Hepatocyte (in vitro differentiated cells): ENCODE results near the gene NEDD4L. TPM values are rescaled to one million over a fixed set of nuclear protein-coding genes. Genes with fewer than 3 reads are reported as not detected.

Experiments
- DNase-seq: peaks from one replicate; pipeline ENCODE4 v3.0.0-alpha.2; 2016; ENCODE audit warnings: low spot score
- H2AFZ ChIP-seq: fragments of 200-600 bp; sonication (generic); 2 replicates; pipeline ENCODE4 v1.6.0; 2016; ENCODE audit warnings: antibody characterized with exemption, mild to moderate bottlenecking
- H3K27ac ChIP-seq: fragments of 200-600 bp; sonication (generic); 2 replicates; pipeline ENCODE4 v1.5.1; 2016; ENCODE audit warnings: mild to moderate bottlenecking
- H3K27me3 ChIP-seq: fragments of 200-600 bp; sonication (generic); 2 replicates; pipeline ENCODE4 v1.6.1; 2016
- H3K36me3 ChIP-seq: fragments of 200-600 bp; sonication (generic); replicated peaks from 2 replicates; pipeline ENCODE4 v1.5.1; 2016; ENCODE audit warnings: low read depth; ENCODE audit not compliant: insufficient read depth
- H3K4me1 ChIP-seq: fragments of 200-600 bp; sonication (generic); 2 replicates; pipeline ENCODE4 v1.5.1; 2016; ENCODE audit warnings: mild to moderate bottlenecking, moderate library complexity; ENCODE audit not compliant: insufficient read depth
- H3K4me2 ChIP-seq: fragments of 200-600 bp; sonication (generic); 2 replicates; pipeline ENCODE4 v1.6.0; 2016
- H3K4me3 ChIP-seq: fragments of 200-600 bp; sonication (generic); 2 replicates; pipeline ENCODE4 v1.5.1; 2016; ENCODE audit warnings: mild to moderate bottlenecking
- H3K79me2 ChIP-seq: fragments of 200-600 bp; sonication (generic); 2 replicates; pipeline ENCODE4 v1.6.0; 2017; ENCODE audit warnings: mild to moderate bottlenecking
- H3K9me2 ChIP-seq: fragments of 200-600 bp; sonication (generic); replicated peaks from 2 replicates; pipeline ENCODE4 v1.6.0; 2017; ENCODE audit warnings: mild to moderate bottlenecking; ENCODE audit not compliant: insufficient read depth
- H3K9me3 ChIP-seq: fragments of 200-600 bp; sonication (generic); 2 replicates; pipeline ENCODE4 v1.5.1; 2016; ENCODE audit warnings: low read depth, mild to moderate bottlenecking
- H4K20me1 ChIP-seq: fragments of 200-600 bp; sonication (generic); 2 replicates; pipeline ENCODE4 v1.6.0; 2016; ENCODE audit warnings: mild to moderate bottlenecking; ENCODE audit not compliant: insufficient read depth, poor library complexity, severe bottlenecking
- EZH2 ChIP-seq: fragments of 200-600 bp; sonication (generic); IDR thresholded peaks from 2 replicates; pipeline ENCODE4 v1.6.1; 2016; ENCODE audit warnings: antibody characterized with exemption, mild to moderate bottlenecking, borderline replicate concordance
- EZH2phosphoT487 ChIP-seq: fragments of 200-600 bp; sonication (generic); IDR thresholded peaks from one replicate; pipeline ENCODE4 v1.6.1; 2018; ENCODE audit warnings: antibody characterized with exemption, mild to moderate bottlenecking, low read depth, moderate library complexity; ENCODE audit not compliant: unreplicated experiment, severe bottlenecking
- WGBS: methylation state at CpG from one replicate; pipeline ENCODE4 v1.1.6; 2016; ENCODE audit warnings: low lambda C conversion rate; ENCODE audit errors: missing lambda C conversion rate; 5-methylcytosine and 5-hydroxymethylcytosine counted together
- polyA plus RNA-seq: library from polyadenylated mRNA; unstranded; fragments of >200 nt; fragmentation: Nextera tagmentation; extraction: Ambion mirVana; gene quantifications from 2 replicates; pipeline ENCODE4 v1.2.1, GENCODE V29; 2016
- total RNA-seq: library from RNA; depleted of rRNA; stranded (reverse); fragments of >200 nt; gene quantifications from 2 replicates; pipeline ENCODE4 v1.2.3, GENCODE V29; 2014
- TF ChIP-seq, protein P1 (sequence below): fragments of 200-600 bp; sonication (generic); IDR thresholded peaks from 2 replicates; pipeline ENCODE4 v1.5.1; 2016; ENCODE audit warnings: antibody characterized with exemption, mild to moderate bottlenecking; ENCODE audit not compliant: poor library complexity

The NEDD4L gene
- total and polyA plus RNA-seq, 2 experiments from 2014 or later = 104 to 140 TPM

DNA sequence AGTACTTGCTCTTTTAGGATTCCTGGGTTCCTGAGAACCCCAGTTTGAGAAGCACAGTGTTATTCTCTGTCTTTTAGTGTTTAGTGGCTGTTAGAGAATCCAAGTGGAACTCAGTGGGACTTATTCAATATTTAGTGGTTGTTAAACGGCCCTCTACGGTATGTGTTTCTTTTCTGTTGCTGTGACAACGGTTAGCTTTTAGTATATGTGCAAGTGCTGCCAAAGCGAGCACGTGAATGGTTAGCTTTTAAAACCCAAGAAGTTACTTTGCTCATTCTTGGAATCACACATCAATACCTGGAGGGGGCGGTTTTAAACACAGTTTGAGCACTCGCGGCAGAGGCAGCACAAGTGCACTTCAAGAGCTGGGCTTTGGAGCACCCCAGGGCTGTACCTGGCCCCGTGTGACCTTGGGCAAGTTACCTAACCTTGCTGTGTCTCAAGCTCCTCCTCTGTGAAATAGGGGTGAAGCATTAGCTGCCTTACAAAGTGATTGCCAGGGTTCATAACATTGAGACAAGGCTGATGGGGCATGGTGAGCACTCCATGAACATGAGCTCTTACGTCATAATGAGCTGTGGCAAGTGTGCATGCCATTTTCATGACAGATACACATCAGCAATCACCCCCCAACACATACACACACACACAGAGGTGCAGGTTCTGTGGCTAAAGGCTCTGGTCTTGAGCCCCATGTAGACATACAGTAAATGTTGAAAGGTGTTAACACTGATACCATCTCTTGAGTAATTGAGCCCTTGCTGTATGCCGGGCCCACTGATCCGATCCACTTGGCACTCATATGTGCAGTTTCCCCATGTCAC, 350.8 kb downstream of the NEDD4L start:
- TF ChIP-seq, protein P1, sequence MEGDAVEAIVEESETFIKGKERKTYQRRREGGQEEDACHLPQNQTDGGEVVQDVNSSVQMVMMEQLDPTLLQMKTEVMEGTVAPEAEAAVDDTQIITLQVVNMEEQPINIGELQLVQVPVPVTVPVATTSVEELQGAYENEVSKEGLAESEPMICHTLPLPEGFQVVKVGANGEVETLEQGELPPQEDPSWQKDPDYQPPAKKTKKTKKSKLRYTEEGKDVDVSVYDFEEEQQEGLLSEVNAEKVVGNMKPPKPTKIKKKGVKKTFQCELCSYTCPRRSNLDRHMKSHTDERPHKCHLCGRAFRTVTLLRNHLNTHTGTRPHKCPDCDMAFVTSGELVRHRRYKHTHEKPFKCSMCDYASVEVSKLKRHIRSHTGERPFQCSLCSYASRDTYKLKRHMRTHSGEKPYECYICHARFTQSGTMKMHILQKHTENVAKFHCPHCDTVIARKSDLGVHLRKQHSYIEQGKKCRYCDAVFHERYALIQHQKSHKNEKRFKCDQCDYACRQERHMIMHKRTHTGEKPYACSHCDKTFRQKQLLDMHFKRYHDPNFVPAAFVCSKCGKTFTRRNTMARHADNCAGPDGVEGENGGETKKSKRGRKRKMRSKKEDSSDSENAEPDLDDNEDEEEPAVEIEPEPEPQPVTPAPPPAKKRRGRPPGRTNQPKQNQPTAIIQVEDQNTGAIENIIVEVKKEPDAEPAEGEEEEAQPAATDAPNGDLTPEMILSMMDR = no peak
- TF ChIP-seq EZH2phosphoT487 (no peak), EZH2 (no peak)
- Histone ChIP-seq H3K4me3 (no peak overlapping the region), H3K36me3 (no peaks in the 10 kb centered on the region), H4K20me1 (no peaks in the 10 kb centered on the region), H3K4me1 (peaks cover 16% of the 10 kb centered on the region), H3K9me3 (no peaks in the 10 kb centered on the region), H2AFZ (no peak overlapping the region), H3K4me2 (no peak overlapping the region), H3K79me2 (no peaks in the 10 kb centered on the region), H3K27me3 (no peaks in the 10 kb centered on the region), H3K9me2 (no peaks in the 10 kb centered on the region), H3K27ac (no peak overlapping the region)
- DNase-seq = no peak
- WGBS = 93% methylated on average over 12 of the region's 12 CpGs

DNA sequence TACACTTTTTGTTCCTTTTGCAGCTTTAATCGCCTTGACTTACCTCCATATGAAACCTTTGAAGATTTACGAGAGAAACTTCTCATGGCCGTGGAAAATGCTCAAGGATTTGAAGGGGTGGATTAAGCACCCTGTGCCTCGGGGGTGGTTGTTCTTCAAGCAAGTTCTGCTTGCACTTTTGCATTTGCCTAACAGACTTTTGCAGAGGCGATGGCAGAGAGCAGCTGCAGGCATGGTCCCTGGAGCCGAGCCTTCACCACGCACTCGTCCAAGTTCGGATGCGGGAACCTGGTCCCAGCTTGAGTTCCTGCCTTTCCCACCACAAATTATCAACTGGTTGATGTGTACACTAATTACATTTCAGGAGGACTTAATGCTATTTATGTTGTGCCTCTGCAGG, 352.1 kb downstream of the NEDD4L start:
- H3K9me3 ChIP-seq = no peaks in the 10 kb centered on the region
- TF ChIP-seq EZH2phosphoT487 (no peak), EZH2 (no peak)
- TF ChIP-seq, protein P1 = no peak
- peaks cover 19% of the 10 kb centered on the region for H3K4me1 ChIP-seq
- no peaks in the 10 kb centered on the region for H3K79me2 ChIP-seq
- WGBS = 60% methylated on average over 10 of the region's 10 CpGs
- H3K4me3 ChIP-seq = no peak overlapping the region
- no peaks in the 10 kb centered on the region for H3K27me3 ChIP-seq
- no peak overlapping the region for H3K4me2 ChIP-seq
- H3K9me2 ChIP-seq = no peaks in the 10 kb centered on the region
- H2AFZ ChIP-seq = no peak overlapping the region
- H3K27ac ChIP-seq = no peak overlapping the region
- H3K36me3 ChIP-seq = no peaks in the 10 kb centered on the region
- no peak for DNase-seq
- no peaks in the 10 kb centered on the region for H4K20me1 ChIP-seq

DNA sequence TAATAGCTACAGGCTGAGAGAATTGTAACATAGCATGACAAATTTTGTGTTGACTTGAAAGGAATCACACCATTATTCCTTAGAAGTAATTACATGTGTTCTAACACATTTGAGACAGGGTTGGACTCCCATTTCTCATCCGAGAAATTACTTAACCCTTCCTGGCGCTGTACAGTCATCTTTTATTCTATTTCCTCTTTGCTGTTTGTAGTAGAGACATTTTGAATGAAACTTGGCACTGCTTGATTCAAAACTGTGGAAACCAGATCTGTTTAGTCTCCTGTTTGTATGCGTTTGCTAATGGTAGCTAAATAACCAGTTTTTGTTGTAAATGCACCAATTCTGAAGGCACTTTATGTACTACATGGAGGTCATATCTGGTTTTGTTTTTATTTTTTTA, 352.9 kb downstream of the NEDD4L start:
- Histone ChIP-seq H3K4me2 (no peak overlapping the region), H3K4me3 (no peak overlapping the region), H3K9me2 (no peaks in the 10 kb centered on the region), H3K9me3 (no peaks in the 10 kb centered on the region), H3K4me1 (peaks cover 18% of the 10 kb centered on the region), H3K36me3 (no peaks in the 10 kb centered on the region), H3K79me2 (no peaks in the 10 kb centered on the region), H3K27ac (no peak overlapping the region), H2AFZ (no peak overlapping the region), H4K20me1 (no peaks in the 10 kb centered on the region), H3K27me3 (no peaks in the 10 kb centered on the region)
- TF ChIP-seq, protein P1 = no peak
- TF ChIP-seq EZH2phosphoT487 = no peak
- no peak for TF ChIP-seq EZH2
- DNase-seq = no peak
- WGBS = 74% methylated on average over 3 of the region's 3 CpGs
